Left lung (tissue), 10 donors: Measurements from ENCODE around the gene PIP5KL1. TPM values are rescaled to one million over a fixed set of nuclear protein-coding genes. Genes with fewer than 3 reads are reported as not detected.

ENCODE experiments used
- ATAC-seq: fragments of 200-7000 bp; cut with Tn5 transposase; one replicate; pipeline ENCODE4 v1.9.1; 2020; ENCODE audit warnings: moderate library complexity
- DNase-seq, 4 donors: peaks; one replicate each; pipeline ENCODE4 v3.0.0-alpha.2; 2013 to 2020
- H3K27ac ChIP-seq, 2 donors: fragments of 200-600 bp; sonication (generic) in 1 of 2; one replicate each; pipeline versions ENCODE4 v1.5.0 to v1.8.0; 2020 to 2021
- H3K27me3 ChIP-seq, 2 donors: fragments of 200-600 bp; sonication (generic) in 1 of 2; one replicate each; pipeline versions ENCODE4 v1.5.0 to v1.8.0; 2020 to 2021
- H3K36me3 ChIP-seq, 2 donors: fragments of 200-600 bp; sonication (generic) in 1 of 2; one replicate each; pipeline versions ENCODE4 v1.5.0 to v1.8.0; 2020 to 2021
- H3K4me1 ChIP-seq, 2 donors: fragments of 200-600 bp; one replicate each; pipeline ENCODE4 v1.8.0; 2021
- H3K4me3 ChIP-seq, 2 donors: fragments of 200-600 bp; sonication (generic) in 1 of 2; one replicate each; pipeline versions ENCODE4 v1.5.0 to v1.8.0; 2020 to 2021; ENCODE audit warnings: mild to moderate bottlenecking in 1 of 2
- H3K9me3 ChIP-seq, 2 donors: fragments of 200-600 bp; sonication (generic) in 1 of 2; one replicate each; pipeline versions ENCODE4 v1.5.0 to v1.8.0; 2020 to 2021
- CTCF ChIP-seq, 2 donors: fragments of 200-600 bp; sonication (generic) in 1 of 2; IDR thresholded peaks; one replicate each; pipeline versions ENCODE4 v1.5.0 to v1.8.0; 2021; ENCODE audit warnings: antibody characterized with exemption in 2 of 2
- intact Hi-C, 2 donors: fragments of 100-400 bp; cut with DNase I; formaldehyde crosslinking; loops; one replicate each; pipeline versions ENCODE4 v1.11.2 to v1.14.2; 2022
- polyA plus RNA-seq, 6 donors: library from polyadenylated mRNA; unstranded; fragments of 120-200 nt; gene quantifications; one replicate each; pipeline ENCODE4 v1.2.1, GENCODE V29; 2013; ENCODE audit not compliant: insufficient read length in 6 of 6
- total RNA-seq, 2 donors: library from RNA; stranded (reverse); fragmentation: NEBNext Ultra II Directional; extraction: Animal tissue kit (Norgen Biotek cat#: 25700); gene quantifications; one replicate each; pipeline ENCODE4 v1.2.1, GENCODE V29; 2021
- donor health status: DM: no; HTN: yes; CAD: no.
- donor health status: DM: no; HTN: no; CAD: no.

The PIP5KL1 gene
- total and polyA plus RNA-seq, 8 donors: 2.7 to 7.9 (median 5.0) TPM

- Histone ChIP-seq H3K27ac (no peak overlapping the region), H3K9me3 (no peaks in the 10 kb centered on the region), H3K36me3 (peaks cover 0 to 17% of the 10 kb centered on the region in 2 donors), H3K4me3 (no peak overlapping the region), H3K4me1 (peaks cover 4 to 13% of the 10 kb centered on the region in 2 donors), H3K27me3 (no peaks in the 10 kb centered on the region)
- no peak for TF ChIP-seq CTCF (IDR thresholded peaks at IDR 0.05)
- intact Hi-C loops: loop anchor here in 1 of 2 donors (10.0 kb wide), 2 partner anchors 87 to 167 kb away; no protein-coding TSS in a partner anchor
- ATAC-seq (no peak), DNase-seq (peak in 1 of 4 donors; percentile 60)
Observed at GRCh38 chr9:127947841-127948710, 17.5 kb upstream of the PIP5KL1 start.

- Histone ChIP-seq H3K36me3 (peaks cover 0 to 17% of the 10 kb centered on the region in 2 donors), H3K27me3 (no peaks in the 10 kb centered on the region), H3K27ac (no peak overlapping the region), H3K9me3 (no peaks in the 10 kb centered on the region), H3K4me3 (no peak overlapping the region), H3K4me1 (peaks cover 0 to 22% of the 10 kb centered on the region in 2 donors)
- no peak for TF ChIP-seq CTCF (IDR thresholded peaks at IDR 0.05)
- intact Hi-C loops: loop anchor here in 1 of 2 donors (10.0 kb wide), 2 partner anchors 88 to 168 kb away; no protein-coding TSS in a partner anchor
- ATAC-seq (no peak), DNase-seq (peak in 1 of 4 donors; percentile 20)
Observed at GRCh38 chr9:127946728-127947127, 16.2 kb upstream of the PIP5KL1 start.

- intact Hi-C loops: loop anchor here in 1 of 2 donors (10.0 kb wide), 2 partner anchors 89 to 169 kb away; no protein-coding TSS in a partner anchor
- DNase-seq (peak in 1 of 4 donors; percentile 49), ATAC-seq (no peak)
- no peaks in the 10 kb centered on the region for H3K27me3 ChIP-seq
- peaks cover 0 to 17% of the 10 kb centered on the region in 2 donors for H3K36me3 ChIP-seq
- no peak for TF ChIP-seq CTCF (IDR thresholded peaks at IDR 0.05)
- H3K9me3 ChIP-seq: no peaks in the 10 kb centered on the region
- H3K27ac ChIP-seq: no peak overlapping the region
- no peak overlapping the region for H3K4me3 ChIP-seq
- H3K4me1 ChIP-seq: peaks cover 0 to 22% of the 10 kb centered on the region in 2 donors
Observed at GRCh38 chr9:127945942-127946341, 15.4 kb upstream of the PIP5KL1 start.

GRCh38 chr9:127945338-127945737, 14.8 kb upstream of the PIP5KL1 start:
- intact Hi-C loops: loop anchor here in 1 of 2 donors (10.0 kb wide), 2 partner anchors 89 to 169 kb away; no protein-coding TSS in a partner anchor
- H3K36me3 ChIP-seq: peaks cover 0 to 17% of the 10 kb centered on the region in 2 donors
- ATAC-seq (no peak), DNase-seq (peak in 1 of 4 donors; percentile 77)
- no peak for TF ChIP-seq CTCF (IDR thresholded peaks at IDR 0.05)
- no peaks in the 10 kb centered on the region for H3K27me3 ChIP-seq
- no peak overlapping the region for H3K27ac ChIP-seq
- no peak overlapping the region for H3K4me3 ChIP-seq
- H3K9me3 ChIP-seq: no peaks in the 10 kb centered on the region
- peaks cover 0 to 19% of the 10 kb centered on the region in 2 donors for H3K4me1 ChIP-seq
